Measurements from ENCODE around the gene IKZF3.

DNA sequence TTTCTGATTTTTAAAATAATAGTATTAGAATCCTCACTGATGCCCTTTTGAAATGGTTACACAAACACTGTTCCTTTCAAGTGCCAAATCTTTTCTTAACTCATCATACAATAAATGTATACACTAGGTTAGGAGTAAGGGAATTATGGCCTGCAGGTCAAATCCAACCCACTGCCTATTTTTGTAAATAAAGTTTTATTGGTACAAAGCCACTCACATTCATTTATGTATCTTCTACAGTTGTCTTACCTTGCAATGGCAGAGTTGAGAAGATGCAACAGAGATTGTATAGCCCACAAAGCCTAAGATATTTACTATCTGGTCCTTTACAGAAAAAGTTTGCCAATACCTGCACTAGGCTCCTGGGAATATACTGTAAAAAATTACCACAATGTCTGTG, 47.8 kb downstream of the IKZF3 start:
- TF ChIP-seq, protein P1, sequence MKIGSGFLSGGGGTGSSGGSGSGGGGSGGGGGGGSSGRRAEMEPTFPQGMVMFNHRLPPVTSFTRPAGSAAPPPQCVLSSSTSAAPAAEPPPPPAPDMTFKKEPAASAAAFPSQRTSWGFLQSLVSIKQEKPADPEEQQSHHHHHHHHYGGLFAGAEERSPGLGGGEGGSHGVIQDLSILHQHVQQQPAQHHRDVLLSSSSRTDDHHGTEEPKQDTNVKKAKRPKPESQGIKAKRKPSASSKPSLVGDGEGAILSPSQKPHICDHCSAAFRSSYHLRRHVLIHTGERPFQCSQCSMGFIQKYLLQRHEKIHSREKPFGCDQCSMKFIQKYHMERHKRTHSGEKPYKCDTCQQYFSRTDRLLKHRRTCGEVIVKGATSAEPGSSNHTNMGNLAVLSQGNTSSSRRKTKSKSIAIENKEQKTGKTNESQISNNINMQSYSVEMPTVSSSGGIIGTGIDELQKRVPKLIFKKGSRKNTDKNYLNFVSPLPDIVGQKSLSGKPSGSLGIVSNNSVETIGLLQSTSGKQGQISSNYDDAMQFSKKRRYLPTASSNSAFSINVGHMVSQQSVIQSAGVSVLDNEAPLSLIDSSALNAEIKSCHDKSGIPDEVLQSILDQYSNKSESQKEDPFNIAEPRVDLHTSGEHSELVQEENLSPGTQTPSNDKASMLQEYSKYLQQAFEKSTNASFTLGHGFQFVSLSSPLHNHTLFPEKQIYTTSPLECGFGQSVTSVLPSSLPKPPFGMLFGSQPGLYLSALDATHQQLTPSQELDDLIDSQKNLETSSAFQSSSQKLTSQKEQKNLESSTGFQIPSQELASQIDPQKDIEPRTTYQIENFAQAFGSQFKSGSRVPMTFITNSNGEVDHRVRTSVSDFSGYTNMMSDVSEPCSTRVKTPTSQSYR (CRISPR knock-in tag; IDR thresholded peaks at IDR 0.05): no peak
- TF ChIP-seq, protein P2, sequence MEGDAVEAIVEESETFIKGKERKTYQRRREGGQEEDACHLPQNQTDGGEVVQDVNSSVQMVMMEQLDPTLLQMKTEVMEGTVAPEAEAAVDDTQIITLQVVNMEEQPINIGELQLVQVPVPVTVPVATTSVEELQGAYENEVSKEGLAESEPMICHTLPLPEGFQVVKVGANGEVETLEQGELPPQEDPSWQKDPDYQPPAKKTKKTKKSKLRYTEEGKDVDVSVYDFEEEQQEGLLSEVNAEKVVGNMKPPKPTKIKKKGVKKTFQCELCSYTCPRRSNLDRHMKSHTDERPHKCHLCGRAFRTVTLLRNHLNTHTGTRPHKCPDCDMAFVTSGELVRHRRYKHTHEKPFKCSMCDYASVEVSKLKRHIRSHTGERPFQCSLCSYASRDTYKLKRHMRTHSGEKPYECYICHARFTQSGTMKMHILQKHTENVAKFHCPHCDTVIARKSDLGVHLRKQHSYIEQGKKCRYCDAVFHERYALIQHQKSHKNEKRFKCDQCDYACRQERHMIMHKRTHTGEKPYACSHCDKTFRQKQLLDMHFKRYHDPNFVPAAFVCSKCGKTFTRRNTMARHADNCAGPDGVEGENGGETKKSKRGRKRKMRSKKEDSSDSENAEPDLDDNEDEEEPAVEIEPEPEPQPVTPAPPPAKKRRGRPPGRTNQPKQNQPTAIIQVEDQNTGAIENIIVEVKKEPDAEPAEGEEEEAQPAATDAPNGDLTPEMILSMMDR (IDR thresholded peaks at IDR 0.05): no peak
